T-helper 1 cell (primary cell): ENCODE data around the gene INAVA.

Experiments used
- DNase-seq, 5 donors: peaks; one replicate each; pipeline ENCODE4 v3.0.0-alpha.2; 2012 to 2020

INAVA gene

GRCh38 chr1:200877010-200877409 is 17.7 kb upstream of the INAVA start:
- DNase-seq = no peak

- peak in 1 of 5 donors; percentile 79 for DNase-seq
Measured at GRCh38 chr1:200877839-200878551, 16.7 kb upstream of the INAVA start.

GRCh38 chr1:200880212-200880611 is 14.5 kb upstream of the INAVA start:
- DNase-seq = no peak

- DNase-seq = no peak
Measured at GRCh38 chr1:200883118-200883517, 11.6 kb upstream of the INAVA start.

GRCh38 chr1:200885623-200886402 is 8.9 kb upstream of the INAVA start:
- DNase-seq = no peak

- DNase-seq = no peak
Measured at GRCh38 chr1:200886594-200886993, 8.1 kb upstream of the INAVA start.

- no peak for DNase-seq
Measured at GRCh38 chr1:200887036-200887435, 7.7 kb upstream of the INAVA start.

GRCh38 chr1:200887772-200888348 is 6.8 kb upstream of the INAVA start:
- DNase-seq = no peak

GRCh38 chr1:200888349-200888838 is 6.3 kb upstream of the INAVA start:
- DNase-seq = peak; percentile 39 to 81 (median 53)

GRCh38 chr1:200889571-200889970 is 5.1 kb upstream of the INAVA start:
- peak in 1 of 5 donors; percentile 45 for DNase-seq

GRCh38 chr1:200890027-200890426 is 4.7 kb upstream of the INAVA start:
- DNase-seq = no peak

GRCh38 chr1:200890818-200891773 is 3.6 kb upstream of the INAVA start:
- no peak for DNase-seq

- DNase-seq = no peak
Measured at GRCh38 chr1:200891774-200892157, 2.9 kb upstream of the INAVA start.

- no peak for DNase-seq
Measured at GRCh38 chr1:200892546-200892945, 2.2 kb upstream of the INAVA start.

GRCh38 chr1:200892958-200893357 is 1.7 kb upstream of the INAVA start:
- DNase-seq = no peak

GRCh38 chr1:200893411-200893901 is 1.2 kb upstream of the INAVA start:
- no peak for DNase-seq

GRCh38 chr1:200895443-200895789 is 716 bp downstream of the INAVA start:
- no peak for DNase-seq

GRCh38 chr1:200895801-200896530 is 1.3 kb downstream of the INAVA start:
- DNase-seq = no peak

- DNase-seq = no peak
Measured at GRCh38 chr1:200896531-200897196, 2.0 kb downstream of the INAVA start.

- no peak for DNase-seq
Measured at GRCh38 chr1:200897259-200897658, 2.6 kb downstream of the INAVA start.

GRCh38 chr1:200899015-200899386 is 4.3 kb downstream of the INAVA start:
- DNase-seq = no peak
